Retinal pigment epithelial cell (primary cell): Measurements from ENCODE around the gene LYZL4.

ENCODE experiments used
- DNase-seq: peaks from one replicate; pipeline ENCODE4 v3.0.0-alpha.2; 2010; ENCODE audit warnings: low read depth
- H3K4me3 ChIP-seq: 2 replicates; pipeline ENCODE4 v1.5.1; 2011; ENCODE audit warnings: mild to moderate bottlenecking, low read length, control low read depth, moderate library complexity
- TF ChIP-seq, protein P1 (sequence below): conservative IDR thresholded peaks from 2 replicates; pipeline ENCODE4 v1.5.1; 2011; ENCODE audit warnings: low read depth, low read length, control low read depth, inconsistent platforms

The LYZL4 gene

DNA sequence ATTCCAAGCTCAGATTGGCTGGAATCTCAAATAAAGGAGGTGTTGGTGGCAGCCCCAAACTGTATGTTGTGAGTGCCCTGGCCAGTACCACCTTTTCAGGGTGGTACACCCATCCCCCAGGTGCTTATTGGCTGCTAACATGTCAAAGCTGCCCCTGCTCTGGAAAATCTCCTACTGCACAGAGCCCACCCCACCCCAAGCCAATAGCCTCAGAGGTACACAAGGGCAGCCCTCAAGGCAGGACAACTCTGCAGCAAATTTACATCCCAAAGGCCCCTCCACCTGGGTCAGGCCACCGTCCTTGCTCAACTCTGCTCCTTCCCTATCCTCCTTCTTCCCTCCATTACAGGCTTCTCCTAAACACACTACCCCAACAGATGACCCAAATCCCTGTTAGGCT, 37.1 kb upstream of the LYZL4 start:
- H3K4me3 ChIP-seq: no peak overlapping the region
- no peak for DNase-seq
- TF ChIP-seq, protein P1, sequence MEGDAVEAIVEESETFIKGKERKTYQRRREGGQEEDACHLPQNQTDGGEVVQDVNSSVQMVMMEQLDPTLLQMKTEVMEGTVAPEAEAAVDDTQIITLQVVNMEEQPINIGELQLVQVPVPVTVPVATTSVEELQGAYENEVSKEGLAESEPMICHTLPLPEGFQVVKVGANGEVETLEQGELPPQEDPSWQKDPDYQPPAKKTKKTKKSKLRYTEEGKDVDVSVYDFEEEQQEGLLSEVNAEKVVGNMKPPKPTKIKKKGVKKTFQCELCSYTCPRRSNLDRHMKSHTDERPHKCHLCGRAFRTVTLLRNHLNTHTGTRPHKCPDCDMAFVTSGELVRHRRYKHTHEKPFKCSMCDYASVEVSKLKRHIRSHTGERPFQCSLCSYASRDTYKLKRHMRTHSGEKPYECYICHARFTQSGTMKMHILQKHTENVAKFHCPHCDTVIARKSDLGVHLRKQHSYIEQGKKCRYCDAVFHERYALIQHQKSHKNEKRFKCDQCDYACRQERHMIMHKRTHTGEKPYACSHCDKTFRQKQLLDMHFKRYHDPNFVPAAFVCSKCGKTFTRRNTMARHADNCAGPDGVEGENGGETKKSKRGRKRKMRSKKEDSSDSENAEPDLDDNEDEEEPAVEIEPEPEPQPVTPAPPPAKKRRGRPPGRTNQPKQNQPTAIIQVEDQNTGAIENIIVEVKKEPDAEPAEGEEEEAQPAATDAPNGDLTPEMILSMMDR: no peak

DNA sequence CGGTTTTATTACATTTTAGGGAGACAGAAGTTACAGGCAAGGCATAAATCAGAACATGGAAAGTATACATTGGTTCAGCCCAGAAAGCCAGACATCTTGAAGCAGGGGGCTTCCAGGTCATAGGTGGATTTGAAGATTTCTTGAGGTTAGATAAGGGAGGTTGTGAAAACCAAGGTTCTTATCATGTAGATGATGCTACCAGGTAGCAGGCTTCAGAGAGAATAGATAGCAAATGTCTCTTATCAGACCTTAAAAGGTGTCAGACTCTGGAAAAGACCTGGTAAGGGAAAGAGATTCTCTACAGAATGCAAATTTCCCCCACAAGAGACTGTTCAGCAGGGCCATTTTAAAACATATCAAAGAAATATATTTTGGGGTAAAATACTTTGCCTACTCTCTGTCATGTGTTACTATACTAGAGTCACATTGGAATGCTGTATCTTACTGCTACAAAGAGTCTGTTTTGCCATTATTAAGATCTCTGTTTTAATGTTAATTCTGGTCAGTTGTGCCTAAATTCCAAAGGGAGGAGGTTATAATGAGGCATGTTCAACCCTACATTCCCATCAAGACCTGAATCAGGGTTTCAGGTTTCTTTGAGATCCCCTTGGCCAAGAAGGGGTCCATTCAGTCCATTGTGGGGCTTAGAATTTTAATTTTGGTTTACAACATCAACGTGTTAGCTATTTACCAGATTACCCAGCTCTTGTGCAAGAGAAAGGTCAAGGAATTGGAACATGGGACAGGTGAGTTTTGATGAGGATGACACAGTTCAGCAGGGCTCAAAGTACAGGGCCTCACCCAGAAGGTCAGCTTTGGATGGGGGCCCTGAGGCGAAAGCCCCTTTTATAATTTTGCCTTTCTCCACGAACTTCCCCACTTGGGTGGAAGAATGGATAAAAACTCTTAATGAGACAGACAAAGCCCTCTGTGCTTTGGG, 36.0 kb upstream of the LYZL4 start:
- DNase-seq: no peak
- no peak overlapping the region for H3K4me3 ChIP-seq
- TF ChIP-seq, protein P1: no peak

DNA sequence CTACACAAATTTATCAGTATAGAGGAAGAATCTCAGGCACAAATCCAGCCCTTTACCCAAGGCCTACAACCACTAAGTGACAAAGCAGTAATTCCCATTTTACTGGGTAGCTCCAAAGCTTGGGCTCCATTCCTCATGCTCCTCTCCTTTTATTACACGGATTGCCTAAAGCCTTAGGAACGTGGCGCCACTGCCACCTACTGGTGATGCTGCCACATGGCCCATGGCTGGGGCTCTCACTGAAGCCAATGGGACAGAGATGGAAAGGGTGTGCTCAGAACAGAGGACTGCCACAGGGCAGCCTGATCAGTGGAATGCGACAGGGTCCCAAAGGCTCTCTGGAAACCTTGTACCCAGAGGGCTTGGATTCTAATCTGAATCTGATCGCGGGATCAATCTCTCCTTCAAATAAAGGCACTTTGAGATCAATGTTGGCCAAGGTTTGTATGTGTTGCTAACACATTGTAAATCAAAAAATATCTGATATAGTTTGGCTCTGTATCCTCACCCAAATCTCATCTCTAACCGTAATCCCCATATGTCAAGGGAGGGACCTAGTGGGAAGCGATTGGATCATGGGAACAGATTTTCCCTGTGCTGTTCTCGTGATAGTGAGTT, 33.5 kb upstream of the LYZL4 start:
- DNase-seq: no peak
- H3K4me3 ChIP-seq: no peak overlapping the region
- TF ChIP-seq, protein P1: peak; percentile 100

DNA sequence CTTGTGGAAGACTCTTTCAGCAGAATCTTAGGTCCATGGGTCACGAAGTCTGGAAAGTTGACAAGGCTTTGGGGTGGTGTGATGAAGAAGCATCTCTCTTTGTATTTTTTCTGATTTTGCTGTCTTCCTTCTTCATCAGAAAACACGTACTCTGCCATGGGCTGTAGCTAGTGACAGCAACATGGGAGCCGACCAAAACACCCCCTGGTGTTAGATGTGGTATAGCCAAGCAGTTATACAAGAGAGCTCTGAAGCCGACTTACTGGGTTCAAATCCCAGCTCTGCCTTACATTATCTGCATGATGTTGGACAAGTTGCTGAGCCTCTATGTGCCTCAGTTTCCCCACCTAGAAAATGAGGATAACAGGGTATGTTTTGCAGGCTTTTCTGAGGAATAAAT, 32.9 kb upstream of the LYZL4 start:
- TF ChIP-seq, protein P1: peak; percentile 8
- DNase-seq: no peak
- no peak overlapping the region for H3K4me3 ChIP-seq

DNA sequence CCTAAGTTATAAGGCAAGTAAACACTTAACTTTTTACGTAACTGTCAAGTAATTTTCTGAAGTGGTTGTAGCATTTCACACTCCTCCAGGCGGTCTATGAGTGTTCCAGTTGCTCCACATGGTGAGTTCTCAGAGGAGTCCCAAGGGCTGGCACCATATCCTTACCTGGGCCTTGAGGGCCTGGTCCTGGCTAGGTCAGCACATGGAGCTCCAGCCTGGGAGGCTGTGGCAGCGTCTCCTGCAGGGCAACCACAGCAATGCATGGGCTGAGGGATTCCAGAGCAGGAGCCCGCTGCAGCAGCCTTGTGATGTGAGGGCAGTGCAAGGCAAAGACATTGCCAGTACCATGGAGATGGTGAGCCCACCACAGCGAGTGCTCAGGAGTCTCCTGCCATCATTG, 32.2 kb upstream of the LYZL4 start:
- TF ChIP-seq, protein P1: peak; percentile 26
- no peak overlapping the region for H3K4me3 ChIP-seq
- DNase-seq: no peak

DNA sequence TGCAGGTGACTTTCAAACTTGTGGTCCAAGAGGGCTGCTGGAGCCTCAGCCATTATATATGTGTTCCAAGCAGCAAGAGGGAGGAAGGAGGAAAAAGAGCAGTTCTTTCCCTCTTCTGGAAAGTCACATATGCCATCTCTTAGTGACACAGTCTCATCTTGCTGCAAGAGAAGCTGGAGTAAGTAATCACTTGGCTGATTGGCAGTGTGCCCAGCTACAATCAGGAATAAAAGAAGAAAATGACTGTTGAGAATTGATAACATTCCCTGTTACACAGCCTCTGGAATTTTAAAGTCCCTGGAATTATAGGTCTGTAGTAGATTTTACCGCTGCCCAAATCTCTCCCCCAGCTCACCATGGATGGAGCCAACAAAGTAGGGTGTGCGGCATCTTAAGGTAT, 31.4 kb upstream of the LYZL4 start:
- no peak overlapping the region for H3K4me3 ChIP-seq
- DNase-seq: no peak
- TF ChIP-seq, protein P1: no peak
